Activated CD4-positive, alpha-beta T cell treated with anti-CD3 and anti-CD28 coated beads, Interleukin-2, amount 50 U/mL, for 24 hours (primary cell): ENCODE results near the gene GRIP2.
"Not testable (repeated sequence)": the region's sequence is repeated elsewhere in the genome, so short reads cannot be mapped to it uniquely, and the experiment has no call there.

Source experiments
- DNase-seq, 2 donors: peaks; one replicate each; pipeline ENCODE4 v3.0.0-alpha.2; 2020; ENCODE audit warnings: low read depth in 1 of 2, low spot score in 1 of 2

Gene GRIP2

GRCh38 chr3:14522129-14522691 is 17.9 kb downstream of the GRIP2 start:
- DNase-seq: no peak

- DNase-seq: no peak
Measured at GRCh38 chr3:14521611-14522010, 18.5 kb downstream of the GRIP2 start.

- no peak for DNase-seq
Measured at GRCh38 chr3:14520967-14521366, 19.2 kb downstream of the GRIP2 start.

GRCh38 chr3:14520149-14520548 is 20.0 kb downstream of the GRIP2 start:
- no peak for DNase-seq

GRCh38 chr3:14519406-14519805 is 20.7 kb downstream of the GRIP2 start:
- no peak for DNase-seq

- DNase-seq: no peak
Measured at GRCh38 chr3:14518893-14519292, 21.2 kb downstream of the GRIP2 start.

- DNase-seq: no peak
Measured at GRCh38 chr3:14518432-14518802, 21.7 kb downstream of the GRIP2 start.

- no peak for DNase-seq
Measured at GRCh38 chr3:14517601-14518431, 22.3 kb downstream of the GRIP2 start.

- no peak for DNase-seq
Measured at GRCh38 chr3:14516738-14517345, 23.3 kb downstream of the GRIP2 start.

- not testable (repeated sequence) for DNase-seq
Measured at GRCh38 chr3:14515526-14515925, 24.6 kb downstream of the GRIP2 start.

GRCh38 chr3:14514323-14514720 is 25.8 kb downstream of the GRIP2 start:
- no peak for DNase-seq

GRCh38 chr3:14513566-14514322 is 26.4 kb downstream of the GRIP2 start:
- no peak for DNase-seq

- DNase-seq: no peak
Measured at GRCh38 chr3:14512942-14513327, 27.2 kb downstream of the GRIP2 start.

- DNase-seq: no peak
Measured at GRCh38 chr3:14512281-14512941, 27.7 kb downstream of the GRIP2 start.

- no peak for DNase-seq
Measured at GRCh38 chr3:14511623-14512280, 28.4 kb downstream of the GRIP2 start.

GRCh38 chr3:14510838-14511622 is 29.1 kb downstream of the GRIP2 start:
- DNase-seq: no peak

- no peak for DNase-seq
Measured at GRCh38 chr3:14509796-14510100, 30.4 kb downstream of the GRIP2 start.

GRCh38 chr3:14508966-14509795 is 31.0 kb downstream of the GRIP2 start:
- peak; percentile 64 to 67 for DNase-seq

- no peak for DNase-seq
Measured at GRCh38 chr3:14508505-14508819, 31.7 kb downstream of the GRIP2 start.
